Ishikawa (cell line): ENCODE measurements around the gene SMAD3.

Experiments
- CREB1 ChIP-seq: IDR thresholded peaks from 2 replicates; pipeline ENCODE4 v1.6.1; 2012; ENCODE audit warnings: low read depth
- EGR1 ChIP-seq: IDR thresholded peaks from 2 replicates; pipeline ENCODE4 v1.6.1; 2012
- EP300 ChIP-seq: IDR thresholded peaks from 2 replicates; pipeline ENCODE4 v1.6.1; 2012; ENCODE audit warnings: borderline replicate concordance
- FOXM1 ChIP-seq: IDR thresholded peaks from 2 replicates; pipeline ENCODE4 v1.6.1; 2012; ENCODE audit warnings: low read depth, borderline replicate concordance
- RAD21 ChIP-seq: IDR thresholded peaks from 2 replicates; pipeline ENCODE4 v1.6.1; 2012; ENCODE audit warnings: low read depth
- TAF1 ChIP-seq: IDR thresholded peaks from 2 replicates; pipeline ENCODE4 v1.6.1; 2012; ENCODE audit warnings: low read depth, mild to moderate bottlenecking
- TCF12 ChIP-seq: IDR thresholded peaks from 2 replicates; pipeline ENCODE4 v1.6.1; 2012; ENCODE audit warnings: low read depth
- YY1 ChIP-seq: IDR thresholded peaks from 2 replicates; pipeline ENCODE4 v1.6.1; 2012; ENCODE audit warnings: low read depth
- ZBTB7A ChIP-seq: IDR thresholded peaks from 2 replicates; pipeline ENCODE4 v1.6.1; 2012; ENCODE audit warnings: low read depth

- TF ChIP-seq TAF1 (no peak), EP300 (no peak), EGR1 (no peak), CREB1 (no peak), ZBTB7A (no peak), YY1 (no peak), FOXM1 (no peak), RAD21 (no peak), TCF12 (no peak)
Measured at GRCh38 chr15:67210555-67211168, 145.3 kb downstream of the SMAD3 start.
